GM12873 (cell line): ENCODE measurements around the gene CEP192.

Source experiments
- TF ChIP-seq, protein P1 (sequence below): IDR thresholded peaks from 2 replicates; pipeline ENCODE4 v1.5.1; 2012; ENCODE audit warnings: low read depth, mild to moderate bottlenecking, moderate library complexity, low read length, control low read depth; ENCODE audit not compliant: insufficient read depth; ENCODE audit errors: missing control alignments

The CEP192 gene

GRCh38 chr18:12960395-12960794, 30.8 kb upstream of the CEP192 start:
- TF ChIP-seq, protein P1, sequence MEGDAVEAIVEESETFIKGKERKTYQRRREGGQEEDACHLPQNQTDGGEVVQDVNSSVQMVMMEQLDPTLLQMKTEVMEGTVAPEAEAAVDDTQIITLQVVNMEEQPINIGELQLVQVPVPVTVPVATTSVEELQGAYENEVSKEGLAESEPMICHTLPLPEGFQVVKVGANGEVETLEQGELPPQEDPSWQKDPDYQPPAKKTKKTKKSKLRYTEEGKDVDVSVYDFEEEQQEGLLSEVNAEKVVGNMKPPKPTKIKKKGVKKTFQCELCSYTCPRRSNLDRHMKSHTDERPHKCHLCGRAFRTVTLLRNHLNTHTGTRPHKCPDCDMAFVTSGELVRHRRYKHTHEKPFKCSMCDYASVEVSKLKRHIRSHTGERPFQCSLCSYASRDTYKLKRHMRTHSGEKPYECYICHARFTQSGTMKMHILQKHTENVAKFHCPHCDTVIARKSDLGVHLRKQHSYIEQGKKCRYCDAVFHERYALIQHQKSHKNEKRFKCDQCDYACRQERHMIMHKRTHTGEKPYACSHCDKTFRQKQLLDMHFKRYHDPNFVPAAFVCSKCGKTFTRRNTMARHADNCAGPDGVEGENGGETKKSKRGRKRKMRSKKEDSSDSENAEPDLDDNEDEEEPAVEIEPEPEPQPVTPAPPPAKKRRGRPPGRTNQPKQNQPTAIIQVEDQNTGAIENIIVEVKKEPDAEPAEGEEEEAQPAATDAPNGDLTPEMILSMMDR = no peak

DNA sequence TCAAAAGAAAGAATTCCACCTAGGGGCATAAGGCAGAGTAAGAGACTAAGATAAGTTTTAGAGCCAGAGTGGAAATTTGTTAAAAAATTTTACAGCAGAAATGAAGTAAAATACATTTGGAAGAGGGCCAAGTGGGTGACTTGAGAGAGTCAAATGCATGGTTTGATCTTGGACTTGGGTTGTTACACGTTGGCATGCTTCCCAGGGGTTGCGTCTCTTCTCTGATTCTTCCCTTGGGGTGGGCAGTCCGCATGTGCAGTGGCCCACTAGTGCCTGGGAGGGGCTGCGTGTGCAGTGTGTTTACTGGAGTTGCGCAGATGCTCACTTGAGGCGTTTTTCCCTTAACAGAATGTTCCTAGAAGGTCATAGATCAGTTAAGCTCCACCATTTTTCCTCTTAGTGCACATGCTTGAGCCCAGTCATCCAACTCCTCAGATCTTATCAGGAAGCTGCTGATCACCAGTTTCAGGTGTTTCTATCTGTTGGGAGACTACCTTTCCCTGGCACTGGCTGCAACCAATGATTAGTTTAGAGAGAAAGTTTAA, 30.2 kb upstream of the CEP192 start:
- TF ChIP-seq, protein P1 = no peak

DNA sequence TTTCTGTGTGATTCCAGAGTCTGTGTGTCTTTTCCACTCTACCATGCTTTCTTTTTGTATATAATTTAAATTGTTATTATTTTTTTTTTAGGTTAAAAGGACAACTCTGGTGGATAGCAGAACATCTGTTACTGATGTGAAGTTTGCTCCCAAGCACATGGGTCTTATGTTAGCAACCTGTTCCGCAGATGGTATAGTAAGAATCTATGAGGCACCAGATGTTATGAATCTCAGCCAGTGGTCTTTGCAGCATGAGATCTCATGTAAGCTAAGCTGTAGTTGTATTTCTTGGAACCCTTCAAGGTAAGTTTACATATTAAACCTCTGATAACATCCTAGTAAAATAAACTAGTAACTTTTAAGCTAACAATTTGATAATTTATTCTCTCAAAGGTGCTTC, 28.1 kb upstream of the CEP192 start:
- TF ChIP-seq, protein P1 = no peak

DNA sequence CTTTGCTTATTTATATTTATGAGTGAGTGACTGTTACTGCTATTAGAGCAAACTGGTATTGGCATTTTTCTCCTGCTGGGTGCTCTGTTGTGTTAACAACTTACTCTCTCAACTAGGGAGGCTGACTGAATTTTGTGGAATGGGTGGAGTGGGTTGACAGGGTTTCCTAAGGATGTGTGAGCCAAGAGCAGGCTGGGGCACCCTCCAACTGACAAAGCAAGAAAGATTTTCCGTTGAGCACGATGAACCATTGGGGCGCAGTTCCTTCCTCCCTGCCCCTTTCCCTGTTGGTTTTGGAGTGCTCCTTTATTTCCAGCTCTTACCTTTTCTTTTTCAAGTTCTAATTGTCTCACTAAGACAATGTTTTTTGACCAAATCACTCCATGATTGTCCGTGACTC, 23.0 kb upstream of the CEP192 start:
- TF ChIP-seq, protein P1 = no peak

DNA sequence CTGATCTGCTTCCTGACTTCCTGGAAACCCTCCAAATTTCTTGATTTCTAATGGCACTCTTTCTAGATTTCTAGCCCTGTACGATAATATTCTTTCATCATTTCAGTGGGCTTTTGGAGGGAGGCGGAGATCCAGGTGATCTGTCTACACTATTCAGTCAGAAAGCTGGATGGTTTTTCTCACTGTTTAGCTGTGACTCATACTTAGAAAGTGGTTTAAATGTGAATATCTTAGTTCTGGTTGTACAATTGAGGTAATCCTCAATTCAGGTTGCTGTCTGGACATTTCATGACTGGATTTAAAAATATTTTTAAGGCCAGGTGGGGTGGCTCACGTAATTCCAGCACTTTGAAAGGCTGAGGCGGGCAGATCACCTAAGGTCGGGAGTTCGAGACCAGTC, 22.5 kb upstream of the CEP192 start:
- TF ChIP-seq, protein P1 = no peak

- TF ChIP-seq, protein P1 = no peak
These were observed 17.5 kb upstream of the CEP192 start for GRCh38 chr18:12973562-12974213.

DNA sequence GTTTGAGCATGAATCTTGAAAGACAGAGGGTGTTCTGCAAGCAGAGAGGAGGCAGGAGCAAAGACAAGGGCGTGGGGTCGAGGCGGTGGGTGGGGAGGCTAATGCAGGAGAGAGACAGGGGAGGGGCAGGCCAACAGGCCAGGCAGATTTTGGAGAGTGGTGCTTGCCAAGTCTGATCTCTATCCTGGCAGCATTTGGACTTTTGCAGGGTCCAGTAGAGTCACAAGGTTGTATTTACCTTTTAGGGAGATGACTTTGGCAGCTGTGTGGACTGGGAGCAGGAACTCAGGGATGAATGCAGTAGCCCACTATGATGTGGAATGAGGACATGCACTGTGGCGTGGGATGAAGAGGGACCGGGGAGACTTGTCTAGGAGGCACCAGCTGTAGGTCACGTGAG, 15.7 kb upstream of the CEP192 start:
- TF ChIP-seq, protein P1 = no peak
